ENCODE data around the gene CSNK2A1. TPM values are rescaled to one million over a fixed set of nuclear protein-coding genes. Genes with fewer than 3 reads are reported as not detected.

The CSNK2A1 gene
- total and polyA plus RNA-seq, 2 donors (not counting 3 experiments of a cell fraction or from before 2014, with no cell fraction given): 68.4 to 142 TPM

DNA sequence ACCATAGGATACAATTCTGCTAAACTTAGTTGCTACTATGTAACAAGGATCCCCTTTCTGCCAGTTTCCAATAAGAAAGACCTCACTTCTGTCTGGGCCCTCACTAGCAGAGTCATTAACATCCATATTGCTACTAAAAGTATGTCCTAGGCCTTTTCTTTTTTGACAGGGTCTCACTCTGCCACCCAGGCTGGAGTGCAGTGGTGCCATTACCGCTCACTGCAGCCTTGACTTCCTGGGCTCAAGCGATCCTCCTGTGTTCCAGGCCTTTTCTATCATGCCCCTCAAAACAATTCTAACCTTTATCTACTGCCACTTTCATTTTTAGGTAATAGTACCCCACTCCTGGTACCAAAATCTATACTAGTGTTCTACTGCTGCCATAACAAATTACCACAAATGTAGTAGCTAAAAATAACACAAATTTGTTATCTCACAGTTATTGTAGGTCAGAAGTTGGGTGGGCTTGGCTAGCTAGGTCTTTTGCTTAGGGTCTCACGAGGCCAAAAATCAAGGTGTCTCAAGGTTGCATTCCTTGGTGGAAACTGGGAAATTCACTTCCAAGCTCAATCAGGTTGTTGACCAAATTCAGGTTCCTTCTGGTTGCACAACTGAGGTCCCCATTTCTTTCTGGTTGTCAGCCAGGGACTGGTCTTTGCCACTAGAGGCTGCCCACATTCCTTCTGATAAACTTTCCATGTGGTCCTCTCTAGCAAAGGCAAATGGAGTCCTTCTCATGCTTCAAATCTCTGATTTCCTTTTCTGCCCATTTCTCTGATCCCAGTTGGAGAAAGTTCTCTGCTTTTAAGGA, 3.0 kb downstream of the CSNK2A1 start:
- no peak overlapping the region for H3K27ac ChIP-seq (ENCODE audit: insufficient read depth, low read depth, low read length)
- no peak for FAIRE-seq
- ChIA-PET POLR2A (no interaction called here), CTCF (interaction anchor here (1.0 to 1.8 kb wide), 2 partner anchors 105 to 127 kb away, joined by 4 to 5 read pairs; no protein-coding TSS in a partner anchor)
- H3K4me2 ChIP-seq (ENCODE audit: insufficient read depth, low read length): peak overlapping the region; percentile 35
- intact Hi-C loops (cut with micrococcal nuclease) (loop anchor here (5.0 kb wide), 1 partner anchor 193 kb away; the partner anchor contains the start of gene NRSN2), dilution Hi-C loops (cut with MboI; ENCODE audit: extremely low pct_ligation_motif_present, low sequenced_read_pairs) (no loop called here)
- BruUV-seq (replicated peaks): no TSS peak
- H3K9ac ChIP-seq (replicated peaks; ENCODE audit: extremely low read depth, insufficient read depth, low read length): no peak overlapping the region
- no peaks in the 10 kb centered on the region for H3K9me1 ChIP-seq (replicated peaks; ENCODE audit: control insufficient read depth, extremely low read depth, insufficient read depth, low read length)
- no peak for DNase-seq (ENCODE audit: low read depth, low spot score)
- H3K4me3 ChIP-seq (replicated peaks in 1 of 3; ENCODE audit: insufficient read depth in 1 of 3, low read depth in 1 of 3, low read length in 3 of 3): no peak overlapping the region
- TF ChIP-seq JUN (IDR thresholded peaks at IDR 0.05; ENCODE audit: borderline replicate concordance, insufficient read depth, insufficient read length, low read depth) (no peak), EZH2 (IDR thresholded peaks at IDR 0.05; ENCODE audit: borderline replicate concordance, low read depth, low read length, severe bottlenecking) (no peak), POLR2AphosphoS5 (IDR thresholded peaks at IDR 0.05; ENCODE audit: insufficient read depth, low read depth, low read length) (no peak), POLR2A (IDR thresholded peaks at IDR 0.05; ENCODE audit: low read depth, low read length) (no peak), FOS (IDR thresholded peaks at IDR 0.05; ENCODE audit: borderline replicate concordance, insufficient read depth, low read length) (no peak), GATA2 (IDR thresholded peaks at IDR 0.05; ENCODE audit: insufficient read depth, insufficient read length, low read depth, low read length) (no peak), MYC (IDR thresholded peaks at IDR 0.05; ENCODE audit: low read depth, low read length) (no peak)
- TF ChIP-seq, protein P1, sequence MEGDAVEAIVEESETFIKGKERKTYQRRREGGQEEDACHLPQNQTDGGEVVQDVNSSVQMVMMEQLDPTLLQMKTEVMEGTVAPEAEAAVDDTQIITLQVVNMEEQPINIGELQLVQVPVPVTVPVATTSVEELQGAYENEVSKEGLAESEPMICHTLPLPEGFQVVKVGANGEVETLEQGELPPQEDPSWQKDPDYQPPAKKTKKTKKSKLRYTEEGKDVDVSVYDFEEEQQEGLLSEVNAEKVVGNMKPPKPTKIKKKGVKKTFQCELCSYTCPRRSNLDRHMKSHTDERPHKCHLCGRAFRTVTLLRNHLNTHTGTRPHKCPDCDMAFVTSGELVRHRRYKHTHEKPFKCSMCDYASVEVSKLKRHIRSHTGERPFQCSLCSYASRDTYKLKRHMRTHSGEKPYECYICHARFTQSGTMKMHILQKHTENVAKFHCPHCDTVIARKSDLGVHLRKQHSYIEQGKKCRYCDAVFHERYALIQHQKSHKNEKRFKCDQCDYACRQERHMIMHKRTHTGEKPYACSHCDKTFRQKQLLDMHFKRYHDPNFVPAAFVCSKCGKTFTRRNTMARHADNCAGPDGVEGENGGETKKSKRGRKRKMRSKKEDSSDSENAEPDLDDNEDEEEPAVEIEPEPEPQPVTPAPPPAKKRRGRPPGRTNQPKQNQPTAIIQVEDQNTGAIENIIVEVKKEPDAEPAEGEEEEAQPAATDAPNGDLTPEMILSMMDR (IDR thresholded peaks at IDR 0.05; ENCODE audit: extremely low read depth in 1 of 2, insufficient read depth in 1 of 2, low read depth in 1 of 2, low read length in 2 of 2): no peak
- TF ChIP-seq, protein P2, sequence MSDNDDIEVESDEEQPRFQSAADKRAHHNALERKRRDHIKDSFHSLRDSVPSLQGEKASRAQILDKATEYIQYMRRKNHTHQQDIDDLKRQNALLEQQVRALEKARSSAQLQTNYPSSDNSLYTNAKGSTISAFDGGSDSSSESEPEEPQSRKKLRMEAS (IDR thresholded peaks at IDR 0.05; ENCODE audit: insufficient read depth, insufficient read length): no peak
- peaks cover 0 to 2% of the 10 kb centered on the region in 2 experiments for H3K36me3 ChIP-seq (ENCODE audit: control insufficient read depth in 2 of 2, extremely low read depth in 1 of 2, insufficient read depth in 2 of 2, low read length in 2 of 2)
- no peak overlapping the region for H2AFZ ChIP-seq (ENCODE audit: low read depth, low read length)
- H4K20me1 ChIP-seq (replicated peaks; ENCODE audit: control insufficient read depth, extremely low read depth, insufficient read depth, low read length): peaks cover 22% of the 10 kb centered on the region
- H3K4me1 ChIP-seq (ENCODE audit: control insufficient read depth, extremely low read depth, insufficient read depth, low read length): peaks cover 46% of the 10 kb centered on the region
- peaks cover 78% of the 10 kb centered on the region for H3K79me2 ChIP-seq (ENCODE audit: control insufficient read depth, insufficient read depth, low read length)
- H3K27me3 ChIP-seq (ENCODE audit: control insufficient read depth in 2 of 2, insufficient read depth in 2 of 2, low read length in 2 of 2): peaks cover 2% of the 10 kb centered on the region in 2 experiments
- no peaks in the 10 kb centered on the region for H3K9me3 ChIP-seq (replicated peaks; ENCODE audit: control insufficient read depth, insufficient read depth, low read length)

Data from endothelial cell of umbilical vein (primary cell).